OCI-M2 (cell line): Measurements from ENCODE around the gene TFDP2.
"Not testable (repeated sequence)": the region's sequence is repeated elsewhere in the genome, so short reads cannot be mapped to it uniquely, and the experiment has no call there.

Experiments
- DNase-seq: peaks from one replicate; lab custom pipeline; 2025; ENCODE audit not compliant: unreplicated experiment; lab: John Stamatoyannopoulos, UW

TFDP2 gene, protein sequence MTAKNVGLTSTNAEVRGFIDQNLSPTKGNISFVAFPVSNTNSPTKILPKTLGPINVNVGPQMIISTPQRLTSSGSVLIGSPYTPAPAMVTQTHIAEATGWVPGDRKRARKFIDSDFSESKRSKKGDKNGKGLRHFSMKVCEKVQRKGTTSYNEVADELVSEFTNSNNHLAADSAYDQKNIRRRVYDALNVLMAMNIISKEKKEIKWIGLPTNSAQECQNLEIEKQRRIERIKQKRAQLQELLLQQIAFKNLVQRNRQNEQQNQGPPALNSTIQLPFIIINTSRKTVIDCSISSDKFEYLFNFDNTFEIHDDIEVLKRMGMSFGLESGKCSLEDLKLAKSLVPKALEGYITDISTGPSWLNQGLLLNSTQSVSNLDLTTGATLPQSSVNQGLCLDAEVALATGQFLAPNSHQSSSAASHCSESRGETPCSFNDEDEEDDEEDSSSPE

DNA sequence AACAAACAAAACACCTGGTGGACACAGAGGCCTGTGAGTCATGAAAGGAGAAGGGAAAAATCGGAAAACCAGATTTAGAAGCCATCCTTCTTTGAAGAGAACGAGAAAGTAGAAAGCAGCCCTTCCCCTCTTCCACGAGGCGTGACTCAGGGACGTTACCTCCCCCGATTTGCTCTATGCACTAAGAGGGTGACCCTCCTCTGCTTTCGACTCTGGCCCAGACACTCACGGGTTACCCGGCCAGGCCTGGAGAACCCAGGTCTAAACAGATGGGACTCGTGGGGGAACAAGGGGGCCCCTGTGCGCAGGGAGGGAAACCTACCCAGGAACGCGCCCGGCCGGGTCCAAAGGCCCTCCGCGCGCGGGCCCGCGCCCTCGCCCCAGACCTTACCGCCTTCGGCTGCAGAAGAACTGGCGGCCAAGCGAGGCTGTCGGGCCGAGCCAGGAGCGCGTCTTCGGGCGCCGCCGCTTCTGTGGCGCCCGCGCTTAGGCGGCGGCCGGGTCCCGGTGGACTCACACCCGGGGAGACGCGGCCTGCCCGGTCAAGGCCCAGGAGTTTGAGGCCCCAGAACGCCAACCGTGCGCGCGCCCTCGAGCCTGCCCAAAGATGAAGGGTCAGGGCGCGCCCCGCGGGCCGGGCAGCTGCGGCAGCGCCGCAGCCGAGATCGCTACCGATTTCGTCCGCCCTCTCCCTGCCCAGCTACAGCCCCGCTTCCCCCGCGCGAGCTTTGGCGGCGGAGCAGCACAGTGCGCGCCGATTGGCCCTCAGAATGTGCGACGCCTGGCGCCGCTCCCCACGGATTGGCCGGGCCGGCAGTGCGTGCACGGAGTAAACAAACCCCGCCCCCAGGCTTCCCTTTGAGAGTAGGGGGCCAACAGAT, at the start of gene TFDP2:
TSS of gene TFDP2 (minus strand) at position 753 of the 881 bp plus-strand sequence. CDS start 47,795 bp downstream, outside the sequence.
- peak; percentile 56 for DNase-seq

DNA sequence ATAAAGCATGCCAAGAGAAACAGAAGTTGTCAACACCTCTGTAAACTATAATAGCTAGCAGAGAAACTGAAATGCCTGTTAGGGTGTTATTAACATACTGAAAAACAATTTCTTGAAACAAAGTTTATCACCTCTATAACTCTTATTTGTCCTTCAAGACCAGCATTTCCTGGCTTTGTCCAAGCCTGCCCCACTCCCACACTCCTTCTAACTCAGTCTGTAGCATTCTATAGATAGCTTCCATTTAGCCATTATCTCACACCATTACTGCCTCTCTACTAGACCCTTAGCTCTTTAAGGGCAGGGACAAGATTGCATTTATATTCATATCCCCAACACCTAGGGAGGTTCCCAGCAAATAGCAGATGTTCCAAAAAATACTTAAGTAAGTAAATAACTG, 39.5 kb upstream of the TFDP2 start:
- DNase-seq = no peak

DNA sequence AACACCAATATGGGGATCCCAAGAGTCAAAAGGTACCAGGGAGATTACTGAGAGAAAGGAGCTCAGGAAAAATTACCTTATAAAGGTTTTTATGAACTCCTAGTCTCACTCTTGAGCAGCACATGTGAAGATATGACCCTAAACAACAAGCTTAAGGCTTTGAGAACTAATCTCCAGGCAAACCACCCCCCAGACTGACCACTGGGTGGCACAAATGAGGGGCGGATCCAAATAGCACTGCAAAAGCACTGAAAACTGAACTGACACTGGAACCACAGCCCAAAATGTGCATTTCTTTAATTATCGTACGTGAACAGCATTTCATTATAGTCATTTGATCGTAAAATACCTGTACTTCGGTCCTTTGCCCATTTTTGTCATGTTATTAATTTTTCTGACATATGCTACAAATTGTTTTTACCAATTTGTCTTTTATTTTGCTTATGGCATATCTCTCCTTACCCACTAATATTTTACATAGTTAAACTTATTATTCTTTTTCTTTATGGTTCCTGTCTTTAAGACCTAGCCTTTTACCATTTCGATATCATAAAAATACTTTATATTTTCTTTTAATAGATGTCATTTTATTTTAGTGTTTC, 31.5 kb upstream of the TFDP2 start:
- DNase-seq = no peak

DNA sequence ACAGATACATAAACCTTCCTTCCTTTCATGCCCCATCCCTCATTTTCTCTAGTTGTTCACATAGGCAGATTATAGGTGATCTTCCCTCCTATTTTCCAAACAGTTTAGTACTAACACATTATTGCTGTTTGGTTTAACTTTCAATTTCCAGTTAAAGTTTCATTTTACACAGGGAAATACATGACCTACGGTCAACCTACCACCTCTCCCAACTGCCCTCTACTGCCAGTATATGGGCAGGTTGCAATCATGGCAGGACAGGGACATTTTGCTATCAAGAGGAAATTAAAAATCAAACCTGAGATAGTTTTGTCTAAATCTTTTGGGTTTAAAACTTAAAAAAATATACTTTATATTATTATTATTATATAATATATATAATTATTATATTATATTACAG, 26.1 kb upstream of the TFDP2 start:
- DNase-seq = no peak

DNA sequence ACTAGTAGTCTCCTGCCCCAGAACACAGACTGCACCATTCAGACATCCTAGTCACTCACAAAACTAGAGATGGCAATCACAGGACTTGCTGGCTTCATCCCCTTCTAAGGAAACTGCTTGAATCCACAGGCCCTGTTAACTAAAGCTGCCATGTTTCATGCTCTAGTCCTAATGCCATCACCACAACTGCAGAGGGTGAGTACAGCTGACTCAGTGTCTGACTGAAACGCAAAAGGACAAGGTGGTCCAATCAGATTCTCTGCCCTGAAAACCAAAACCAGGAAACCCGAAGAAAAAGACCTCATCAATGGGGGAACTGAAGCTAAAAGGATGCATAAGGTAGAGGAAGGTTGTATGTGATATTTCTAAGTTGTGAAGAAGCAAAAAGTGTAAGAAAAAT, 25.2 kb upstream of the TFDP2 start:
- no peak for DNase-seq

DNA sequence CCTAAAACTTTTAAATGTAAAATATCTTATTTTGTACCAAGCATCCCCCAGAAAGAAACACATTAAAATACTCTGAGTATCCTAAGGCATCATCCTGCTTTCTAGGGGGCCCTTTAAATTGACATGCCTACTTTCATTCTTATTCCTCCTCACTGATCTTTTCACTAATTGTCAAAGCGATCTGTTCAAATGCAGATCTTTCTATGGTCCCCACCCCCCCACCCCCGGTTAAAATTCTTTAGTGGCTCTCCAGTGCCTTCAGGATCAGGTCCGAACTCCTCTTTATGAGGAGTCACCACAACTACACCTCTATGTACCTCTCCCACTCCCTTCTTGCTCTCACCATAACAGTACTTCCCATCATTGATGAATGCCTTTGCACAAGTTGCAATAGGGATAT, 19.2 kb upstream of the TFDP2 start:
- no peak for DNase-seq

DNA sequence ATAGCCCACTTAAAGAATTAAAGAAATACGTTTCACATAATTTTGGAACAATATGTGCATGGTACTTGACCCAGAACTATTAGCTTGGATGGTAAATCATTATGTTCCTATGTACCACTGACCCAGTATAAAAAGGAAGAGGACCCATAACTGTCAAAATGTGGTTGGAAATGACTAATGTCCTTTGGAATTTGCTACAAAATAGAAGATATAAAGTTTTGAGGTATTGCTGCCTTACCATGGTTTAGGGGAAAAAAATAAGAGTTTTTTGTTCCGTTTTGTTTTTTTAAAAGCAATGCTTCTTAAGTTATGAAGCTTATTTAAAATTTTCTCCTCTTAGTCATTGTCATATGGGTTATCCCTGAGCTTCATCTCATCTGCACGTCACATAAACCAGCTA, 15.8 kb upstream of the TFDP2 start:
- no peak for DNase-seq

DNA sequence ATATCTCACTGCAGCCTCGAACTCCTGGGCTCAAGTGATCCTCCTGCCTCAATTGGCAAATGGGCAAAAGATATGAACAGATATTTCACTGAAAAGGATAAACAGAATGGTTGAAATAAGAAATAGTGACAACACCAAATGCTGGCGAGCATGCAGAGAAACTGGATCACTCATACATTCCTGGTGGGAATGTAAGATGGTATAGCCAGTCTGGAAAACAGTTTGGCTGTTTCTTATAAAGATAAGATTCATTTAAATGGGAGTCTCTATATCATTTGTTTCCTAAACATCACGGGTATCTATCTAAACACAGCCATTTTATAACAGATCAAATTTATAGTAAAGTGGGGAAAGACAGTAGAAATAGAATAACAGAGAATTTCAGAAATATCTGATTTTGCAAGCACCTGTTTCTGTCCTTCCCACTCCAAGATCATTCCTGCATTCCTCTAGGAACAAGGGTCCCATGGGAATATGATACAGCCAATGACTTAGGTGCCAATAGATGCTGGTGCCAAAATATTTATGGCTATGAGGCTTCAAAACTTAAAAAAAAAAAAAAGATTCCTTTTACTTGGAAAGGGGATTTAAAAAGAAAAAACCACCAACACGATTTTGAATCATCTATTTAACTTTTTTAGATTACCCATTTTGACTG, 9.9 kb upstream of the TFDP2 start:
- no peak for DNase-seq

DNA sequence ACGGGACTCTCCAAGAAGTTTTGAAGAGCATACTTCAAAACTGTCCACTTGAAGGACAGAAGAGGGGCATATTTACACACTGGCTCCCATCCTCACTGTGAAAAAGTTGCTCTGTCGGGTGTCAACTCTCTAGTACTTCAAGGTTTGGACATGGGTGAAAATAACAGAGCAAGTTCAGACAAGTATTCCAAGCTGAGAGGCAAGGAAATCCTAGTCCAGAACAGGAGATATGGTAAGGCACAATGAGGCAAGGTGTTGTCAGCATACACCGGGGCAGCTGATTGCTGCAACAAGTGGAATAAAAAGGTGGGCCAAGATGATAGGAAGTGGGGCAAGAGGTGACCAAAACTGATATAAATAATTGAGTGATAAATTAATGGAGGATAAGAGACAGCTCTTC, 4.8 kb upstream of the TFDP2 start:
- no peak for DNase-seq

DNA sequence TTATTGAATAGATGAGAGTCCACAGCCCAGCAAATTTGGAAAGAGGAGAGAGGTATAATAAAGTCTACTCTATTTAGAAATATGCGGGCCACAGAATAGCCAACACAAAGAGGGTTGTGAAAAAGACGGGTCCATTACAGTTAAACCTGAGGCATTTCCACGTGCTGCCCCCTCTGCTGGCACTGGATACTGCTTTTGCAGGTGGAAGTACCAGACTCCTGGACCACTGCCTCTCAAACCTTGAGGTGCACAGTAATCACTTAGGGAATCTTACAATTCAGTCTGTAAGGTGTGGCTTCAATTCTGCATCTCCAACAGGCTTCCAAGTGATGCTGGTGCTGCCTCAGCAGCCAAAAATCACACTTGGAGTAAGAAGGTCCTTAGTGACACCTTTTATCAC, 3.0 kb upstream of the TFDP2 start:
- no peak for DNase-seq

DNA sequence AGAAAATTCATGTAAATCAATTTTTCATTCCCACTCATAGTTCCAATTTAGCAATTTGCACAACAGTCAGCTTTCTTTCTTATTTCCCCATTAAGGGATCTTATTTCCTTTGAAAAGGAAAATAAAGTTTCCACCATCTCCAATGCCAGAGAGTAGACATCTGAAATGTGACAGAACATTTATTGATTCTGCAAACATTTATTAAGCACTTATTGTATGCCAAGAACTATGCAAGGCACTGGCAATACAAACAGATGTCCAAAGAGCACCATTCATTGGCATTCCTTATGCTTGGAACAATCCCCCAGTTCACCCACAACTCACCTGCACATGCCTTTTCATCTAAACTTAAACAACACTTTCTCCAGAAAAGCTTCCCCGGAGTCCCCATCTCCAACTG, 2.5 kb upstream of the TFDP2 start:
- no peak for DNase-seq

DNA sequence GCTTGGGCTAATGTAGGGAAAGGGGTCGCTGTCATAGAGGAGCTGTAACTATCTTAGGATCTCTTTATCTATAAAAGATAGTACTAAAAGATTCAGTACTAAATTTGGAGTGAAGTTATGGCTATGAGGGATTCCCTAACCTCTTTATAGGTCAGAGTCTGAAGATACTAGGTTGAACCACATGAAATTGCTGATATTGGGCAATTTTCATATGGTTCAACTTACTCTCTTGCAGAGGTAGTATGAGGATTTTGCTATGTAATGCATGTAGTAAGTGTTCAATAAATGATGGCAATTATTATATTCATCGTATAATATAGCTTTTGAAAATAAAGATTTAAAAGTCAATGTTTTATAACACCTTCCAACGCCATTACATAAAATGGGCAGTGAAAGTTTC, 1.9 kb upstream of the TFDP2 start:
- DNase-seq = no peak

DNA sequence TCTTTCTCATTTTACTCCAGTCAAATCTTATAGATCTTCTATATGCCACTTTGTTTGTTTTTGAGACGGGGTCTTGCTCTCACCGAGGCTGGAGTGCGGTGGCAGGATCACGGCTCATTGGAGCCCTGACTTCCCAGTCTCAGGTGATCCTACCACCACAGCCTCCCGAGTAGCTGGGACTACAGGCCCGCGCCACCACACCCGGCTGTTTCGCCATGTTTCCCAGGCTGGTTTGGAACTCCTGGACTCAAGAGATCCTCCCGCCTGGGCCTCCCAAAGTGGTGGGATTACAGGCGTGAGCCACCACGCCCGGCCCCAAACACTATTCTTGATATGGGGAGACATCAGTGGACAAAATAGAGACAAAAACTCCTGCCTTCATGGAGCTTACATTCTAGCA, 927 bp upstream of the TFDP2 start:
- DNase-seq = no peak

DNA sequence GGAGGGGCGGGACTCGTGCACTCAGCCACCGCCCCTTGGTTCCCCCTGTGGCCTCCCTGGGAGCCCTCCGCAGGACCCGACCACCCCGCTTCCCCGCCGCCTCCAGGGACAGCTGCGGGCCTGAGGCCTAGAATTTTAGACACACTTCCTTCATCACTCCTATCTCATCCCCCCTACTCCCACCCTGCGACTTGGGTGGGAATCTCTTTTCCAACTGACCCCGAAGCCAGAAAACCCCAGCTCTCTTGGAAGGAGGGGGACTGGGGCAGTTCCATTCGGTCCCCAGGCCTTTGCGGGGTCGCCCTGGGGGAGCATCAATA, 289 bp upstream of the TFDP2 start:
- DNase-seq = no peak

DNA sequence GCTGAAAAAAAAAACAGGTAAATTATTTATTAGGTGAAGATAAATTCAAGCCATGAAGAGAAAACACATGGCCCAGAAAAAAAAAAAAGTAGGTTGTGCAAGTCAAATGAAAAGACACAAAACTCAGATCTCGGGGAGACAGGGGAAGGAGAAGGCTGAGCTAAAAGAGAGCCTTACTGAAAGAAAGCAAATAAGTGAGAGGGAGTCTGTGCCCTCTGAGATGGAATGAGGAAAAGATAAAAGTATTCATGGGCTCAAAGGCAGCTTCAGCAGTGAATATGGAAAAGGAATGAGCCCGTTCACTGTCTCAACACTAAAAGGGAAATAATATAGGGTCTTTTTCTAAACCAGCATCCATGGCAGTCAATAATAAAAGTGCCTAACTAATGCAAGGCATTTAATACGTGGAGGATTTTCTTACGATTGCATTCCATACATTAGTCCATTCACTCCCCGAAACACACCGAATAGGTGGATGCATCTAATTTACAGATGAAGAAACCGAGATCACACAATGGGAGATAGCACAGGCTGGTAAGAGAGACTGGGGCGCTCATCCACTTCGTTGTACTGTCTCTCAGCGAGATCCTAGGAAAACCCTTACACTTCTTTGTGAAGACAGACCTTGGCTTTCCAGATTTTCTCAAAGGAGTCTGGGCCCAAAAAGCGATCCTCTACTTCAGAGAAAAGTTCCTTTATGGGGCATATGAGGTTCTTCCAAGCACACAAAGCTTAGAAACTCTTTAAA, 1.1 kb downstream of the TFDP2 start:
- DNase-seq = no peak

DNA sequence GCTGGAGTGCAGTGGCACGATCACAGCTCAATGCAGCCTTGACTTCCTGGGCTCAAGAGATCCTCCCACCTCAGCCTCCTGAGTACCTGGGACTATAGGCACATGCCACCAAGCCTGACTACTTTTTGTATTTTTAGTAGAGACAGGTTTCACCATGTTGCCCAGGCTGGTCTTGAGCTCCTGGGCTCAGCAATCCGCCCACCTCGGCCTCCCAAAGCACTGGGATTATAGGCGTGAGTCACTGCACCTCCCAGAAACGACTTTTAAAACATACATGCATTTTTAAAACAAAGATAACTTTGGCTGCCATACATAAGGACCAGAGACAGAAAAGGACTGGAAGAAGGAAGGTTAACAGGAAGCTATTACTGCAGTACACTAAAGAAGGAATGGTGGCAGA, 4.8 kb downstream of the TFDP2 start:
- DNase-seq = not testable (repeated sequence)

DNA sequence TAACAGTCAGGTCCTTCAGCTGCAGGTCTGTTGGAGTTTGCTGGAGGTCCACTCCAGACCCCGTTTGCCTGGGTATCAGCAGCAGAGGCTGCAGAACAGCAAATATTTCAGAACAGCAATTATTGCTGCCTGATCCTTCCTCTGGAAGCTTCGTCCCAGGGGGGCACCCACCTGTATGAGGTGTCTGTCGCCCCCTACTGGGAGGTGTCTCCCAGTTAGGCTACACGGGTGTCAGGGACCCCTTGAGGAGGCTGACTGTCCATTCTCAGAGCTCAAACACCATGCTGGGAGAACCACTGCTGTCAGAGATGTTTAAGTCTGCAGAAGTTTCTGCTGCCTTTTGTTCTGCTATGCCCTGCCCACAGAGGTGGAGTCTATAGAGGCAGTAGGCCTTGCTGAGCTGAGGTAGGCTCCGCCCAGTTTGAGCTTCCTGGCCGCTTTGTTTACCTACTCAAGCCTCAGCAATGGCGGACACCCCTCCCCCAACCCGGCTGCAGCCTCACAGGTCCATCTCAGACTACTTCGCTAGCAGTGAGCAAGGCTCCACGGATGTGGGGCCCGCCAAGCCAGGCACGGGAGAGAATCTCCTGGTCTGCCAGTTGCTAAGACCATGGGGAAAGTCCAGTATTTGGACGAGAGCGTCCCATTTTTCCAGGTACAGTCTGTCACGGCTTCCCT, 8.6 kb downstream of the TFDP2 start:
- DNase-seq = not testable (repeated sequence)

DNA sequence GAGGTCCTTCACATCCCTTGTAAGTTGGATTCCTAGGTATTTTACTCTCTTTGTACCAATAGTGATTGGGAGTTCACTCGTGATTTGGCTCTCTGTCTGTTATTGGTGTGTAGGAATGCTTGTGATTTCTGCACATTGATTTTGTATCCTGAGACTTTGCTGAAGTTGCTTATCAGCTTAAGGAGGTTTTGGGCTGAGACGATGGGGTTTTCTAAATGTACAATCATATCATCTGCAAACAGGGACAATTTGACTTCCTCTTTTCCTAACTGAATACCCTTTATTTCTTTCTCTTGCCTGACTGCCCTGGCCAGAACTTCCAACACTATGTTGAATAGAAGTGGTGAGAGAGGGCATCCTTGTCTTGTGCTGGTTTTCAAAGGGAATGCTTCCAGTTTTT, 12.3 kb downstream of the TFDP2 start:
- DNase-seq = not testable (repeated sequence)

DNA sequence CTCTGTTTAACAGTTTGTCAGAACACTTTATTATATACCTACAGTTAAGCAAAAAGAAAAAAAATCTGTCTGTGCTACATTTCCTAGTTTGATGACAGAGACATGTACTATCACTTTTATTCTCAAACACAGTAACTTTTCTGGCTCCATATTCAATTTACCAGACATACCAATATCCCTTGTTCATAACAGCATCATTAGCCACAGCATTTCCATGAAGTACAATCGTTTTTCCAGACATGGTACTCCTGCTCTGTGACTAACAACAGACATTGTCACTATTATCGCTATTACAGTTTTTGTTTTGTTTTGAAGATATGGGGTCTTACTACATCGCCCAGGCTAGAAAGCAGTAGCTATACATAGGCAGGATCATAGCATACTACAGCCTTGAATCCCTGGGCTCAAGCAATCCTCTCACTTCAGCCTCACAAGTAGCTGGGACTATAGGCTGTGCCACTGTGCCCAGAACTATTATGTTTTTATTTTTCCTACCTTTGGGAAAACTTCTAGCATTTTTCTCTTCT, 14.5 kb downstream of the TFDP2 start:
- no peak for DNase-seq
